OCI-LY3 (cell line): ENCODE measurements around the gene KIF18A.

Experiments used
- H2AFZ ChIP-seq: fragments of 200-600, 300-600 bp; shearing (Covaris generic); 2 replicates; pipeline ENCODE4 v1.6.0; 2014; ENCODE audit warnings: antibody characterized with exemption, low read depth, low read length
- H3K27ac ChIP-seq: fragments of 200-600, 300-600 bp; sonication (generic); 2 replicates; pipeline ENCODE4 v1.5.1; 2014; ENCODE audit warnings: mild to moderate bottlenecking, low read length, moderate library complexity, mixed read lengths
- H3K27me3 ChIP-seq: fragments of 200-600, 300-600 bp; sonication (generic); 2 replicates; pipeline ENCODE4 v1.6.1; 2014; ENCODE audit warnings: low read depth, low read length, mixed read lengths
- H3K36me3 ChIP-seq: fragments of 200-600, 300-600 bp; sonication (generic); replicated peaks from 2 replicates; pipeline ENCODE3; 2014; ENCODE audit warnings: low read depth, low read length, mixed read lengths
- H3K4me1 ChIP-seq: fragments of 300-600, 200-600 bp; sonication (generic); 2 replicates; pipeline ENCODE4 v1.6.1; 2014; ENCODE audit warnings: low read length, mixed read lengths
- H3K4me2 ChIP-seq: fragments of 200-600, 300-600 bp; sonication (generic); 2 replicates; pipeline ENCODE4 v1.6.1; 2014; ENCODE audit warnings: low read length, mixed read lengths
- H3K4me3 ChIP-seq: fragments of 300-600, 200-600 bp; sonication (generic); 2 replicates; pipeline ENCODE4 v1.5.1; 2014; ENCODE audit warnings: antibody characterized with exemption, mild to moderate bottlenecking, low read length, moderate library complexity
- H3K79me2 ChIP-seq: fragments of 300-600, 200-600 bp; shearing (Covaris generic); 2 replicates; pipeline ENCODE4 v1.6.1; 2014; ENCODE audit warnings: mild to moderate bottlenecking, low read length, mixed read lengths
- H3K9ac ChIP-seq: fragments of 300-600, 200-600 bp; shearing (Covaris generic); 2 replicates; pipeline ENCODE4 v1.6.0; 2014; ENCODE audit warnings: mild to moderate bottlenecking, low read length, moderate library complexity
- H3K9me3 ChIP-seq: fragments of 200-600, 300-600 bp; shearing (Covaris generic); 2 replicates; pipeline ENCODE4 v1.6.1; 2014; ENCODE audit warnings: low read length, mixed read lengths; ENCODE audit not compliant: insufficient read depth
- H4K20me1 ChIP-seq: fragments of 200-600, 300-600 bp; sonication (generic); 2 replicates; pipeline ENCODE4 v1.6.1; 2016; ENCODE audit warnings: low read length, mixed read lengths; ENCODE audit not compliant: insufficient read depth
- EZH2phosphoT487 ChIP-seq: fragments of 200-600 bp; shearing (Covaris generic); IDR thresholded peaks from 2 replicates; pipeline ENCODE4 v1.6.1; 2018; ENCODE audit warnings: antibody characterized with exemption, mixed run types, low read depth
- TF ChIP-seq, protein P1 (sequence below): fragments of 200-600, 300-600 bp; sonication (generic); IDR thresholded peaks from 2 replicates; pipeline ENCODE4 v1.5.1; 2014; ENCODE audit warnings: antibody characterized with exemption, low read length, low read depth

Gene KIF18A

DNA sequence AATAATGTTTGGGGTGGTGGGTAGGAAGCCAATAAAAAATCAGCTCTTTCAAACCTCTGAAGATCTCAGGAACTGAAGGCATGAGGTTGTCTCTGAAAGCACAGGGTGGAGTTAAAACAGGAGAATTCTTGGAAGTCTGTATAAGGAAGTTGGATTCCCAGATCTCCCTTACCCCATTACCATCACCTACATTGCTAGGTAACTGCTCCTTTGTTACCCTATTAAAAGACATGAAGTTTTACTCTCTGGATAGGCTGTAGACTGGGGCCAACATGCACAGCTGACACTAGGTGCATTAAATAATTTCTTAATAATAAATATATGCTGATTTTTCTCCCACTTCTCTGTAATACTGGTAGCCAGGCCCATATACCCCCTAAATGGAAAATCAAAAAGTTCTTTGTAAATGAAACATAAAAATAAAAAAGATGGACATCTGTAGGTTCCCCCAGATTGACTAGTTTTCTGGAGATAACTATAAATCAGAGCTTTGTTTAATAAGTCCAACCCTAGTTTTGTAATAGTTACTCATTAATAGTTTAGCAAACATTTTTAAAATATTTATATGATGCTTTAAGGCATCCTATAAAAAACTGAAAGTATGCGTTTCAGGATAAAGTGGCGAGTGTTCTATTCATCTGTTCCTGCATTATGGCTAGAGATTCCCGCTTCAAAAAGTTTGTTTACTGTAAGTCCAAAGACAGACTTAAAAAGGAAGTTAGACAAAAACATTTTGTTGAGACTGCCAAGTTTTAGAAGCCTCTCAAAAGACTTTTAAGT lies 63.8 kb downstream of the KIF18A start:
- no peaks in the 10 kb centered on the region for H3K79me2 ChIP-seq
- TF ChIP-seq, protein P1, sequence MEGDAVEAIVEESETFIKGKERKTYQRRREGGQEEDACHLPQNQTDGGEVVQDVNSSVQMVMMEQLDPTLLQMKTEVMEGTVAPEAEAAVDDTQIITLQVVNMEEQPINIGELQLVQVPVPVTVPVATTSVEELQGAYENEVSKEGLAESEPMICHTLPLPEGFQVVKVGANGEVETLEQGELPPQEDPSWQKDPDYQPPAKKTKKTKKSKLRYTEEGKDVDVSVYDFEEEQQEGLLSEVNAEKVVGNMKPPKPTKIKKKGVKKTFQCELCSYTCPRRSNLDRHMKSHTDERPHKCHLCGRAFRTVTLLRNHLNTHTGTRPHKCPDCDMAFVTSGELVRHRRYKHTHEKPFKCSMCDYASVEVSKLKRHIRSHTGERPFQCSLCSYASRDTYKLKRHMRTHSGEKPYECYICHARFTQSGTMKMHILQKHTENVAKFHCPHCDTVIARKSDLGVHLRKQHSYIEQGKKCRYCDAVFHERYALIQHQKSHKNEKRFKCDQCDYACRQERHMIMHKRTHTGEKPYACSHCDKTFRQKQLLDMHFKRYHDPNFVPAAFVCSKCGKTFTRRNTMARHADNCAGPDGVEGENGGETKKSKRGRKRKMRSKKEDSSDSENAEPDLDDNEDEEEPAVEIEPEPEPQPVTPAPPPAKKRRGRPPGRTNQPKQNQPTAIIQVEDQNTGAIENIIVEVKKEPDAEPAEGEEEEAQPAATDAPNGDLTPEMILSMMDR = no peak
- H3K27ac ChIP-seq = no peak overlapping the region
- no peaks in the 10 kb centered on the region for H4K20me1 ChIP-seq
- H3K4me1 ChIP-seq = no peaks in the 10 kb centered on the region
- no peak overlapping the region for H2AFZ ChIP-seq
- no peaks in the 10 kb centered on the region for H3K9me3 ChIP-seq
- no peak overlapping the region for H3K4me3 ChIP-seq
- H3K36me3 ChIP-seq = no peaks in the 10 kb centered on the region
- H3K4me2 ChIP-seq = no peak overlapping the region
- no peak overlapping the region for H3K9ac ChIP-seq
- no peaks in the 10 kb centered on the region for H3K27me3 ChIP-seq

DNA sequence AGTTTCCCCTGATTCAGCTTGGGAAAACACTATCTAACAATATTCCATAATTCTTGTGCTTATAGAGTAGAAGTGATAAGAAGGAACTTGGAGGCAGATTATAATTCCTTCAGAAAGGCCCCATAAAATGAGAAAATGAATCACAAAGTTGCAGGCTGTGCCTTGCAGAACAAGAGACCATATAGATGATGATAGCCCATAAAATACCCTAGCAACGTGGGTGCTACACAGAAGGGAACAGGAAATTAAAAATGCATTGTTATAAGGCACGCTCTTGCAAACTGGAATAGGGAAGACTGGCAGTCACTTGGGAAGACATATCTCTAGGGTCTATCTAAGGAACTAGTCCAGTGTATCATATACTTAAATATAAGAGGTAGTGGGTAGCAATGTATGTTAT lies 67.6 kb downstream of the KIF18A start:
- Histone ChIP-seq H3K27me3 (no peaks in the 10 kb centered on the region), H3K27ac (no peak overlapping the region), H3K79me2 (no peaks in the 10 kb centered on the region), H4K20me1 (no peaks in the 10 kb centered on the region), H3K9me3 (no peaks in the 10 kb centered on the region), H3K36me3 (peaks cover 4% of the 10 kb centered on the region), H3K4me1 (no peaks in the 10 kb centered on the region), H3K9ac (no peak overlapping the region), H2AFZ (no peak overlapping the region), H3K4me2 (no peak overlapping the region), H3K4me3 (no peak overlapping the region)
- TF ChIP-seq, protein P1 = no peak
- no peak for TF ChIP-seq EZH2phosphoT487

DNA sequence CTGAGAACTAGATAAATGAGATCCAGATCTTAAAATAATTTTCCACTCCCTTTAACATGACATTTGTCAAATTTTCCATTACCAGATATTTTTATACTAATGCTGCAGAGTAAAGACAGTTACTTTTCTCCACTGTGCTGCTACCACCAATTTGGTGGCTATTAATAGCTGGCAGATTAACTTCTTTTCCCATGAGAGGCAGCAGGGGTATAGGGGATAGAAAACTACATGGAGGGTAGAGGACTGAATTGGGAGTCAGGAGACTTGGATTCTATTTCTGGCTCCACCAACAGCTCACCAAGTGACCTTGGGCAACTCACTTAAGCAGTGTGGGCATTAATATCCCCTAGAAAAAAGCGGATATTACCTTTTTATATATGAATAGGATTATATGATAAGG lies 69.2 kb downstream of the KIF18A start:
- Histone ChIP-seq H3K9me3 (no peaks in the 10 kb centered on the region), H3K4me3 (no peak overlapping the region), H3K27me3 (no peaks in the 10 kb centered on the region), H3K4me1 (no peaks in the 10 kb centered on the region), H3K79me2 (no peaks in the 10 kb centered on the region), H4K20me1 (no peaks in the 10 kb centered on the region), H2AFZ (no peak overlapping the region), H3K9ac (no peak overlapping the region), H3K4me2 (no peak overlapping the region), H3K27ac (no peak overlapping the region), H3K36me3 (peaks cover 11% of the 10 kb centered on the region)
- TF ChIP-seq, protein P1 = no peak
- no peak for TF ChIP-seq EZH2phosphoT487

DNA sequence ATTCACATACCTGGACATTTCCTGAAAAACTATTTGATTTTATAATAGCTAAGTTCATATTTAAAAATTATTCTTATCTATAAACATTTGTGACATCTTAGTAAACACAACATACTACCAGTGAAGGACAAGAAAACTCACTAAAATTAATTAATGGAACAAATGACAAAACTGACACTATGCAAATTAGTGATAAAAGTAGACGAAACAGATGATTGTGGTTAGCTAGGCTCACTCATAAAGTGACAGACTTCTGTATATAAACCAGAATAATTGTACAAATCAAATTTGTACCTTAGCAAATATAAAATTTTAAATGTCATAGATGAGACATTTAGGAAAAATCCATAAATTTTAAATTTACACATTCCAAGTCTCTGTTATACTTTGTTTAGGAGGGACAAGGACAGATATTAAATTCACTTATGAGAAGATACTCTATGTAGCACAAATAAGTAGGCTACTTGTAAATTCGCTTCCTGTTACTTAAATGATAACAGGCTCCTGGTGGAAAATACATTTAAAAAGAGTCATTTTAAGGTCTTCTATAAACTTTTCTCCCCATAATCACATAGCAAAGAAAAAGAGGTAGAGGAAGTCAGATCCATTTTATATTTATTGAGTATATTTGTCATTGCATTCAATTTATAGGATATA lies 81.2 kb downstream of the KIF18A start:
- Histone ChIP-seq H3K36me3 (peaks cover 12% of the 10 kb centered on the region), H2AFZ (no peak overlapping the region), H3K9me3 (no peaks in the 10 kb centered on the region), H3K79me2 (no peaks in the 10 kb centered on the region), H3K4me3 (no peak overlapping the region), H3K4me2 (no peak overlapping the region), H3K9ac (no peak overlapping the region), H3K27me3 (no peaks in the 10 kb centered on the region), H3K4me1 (peaks cover 5% of the 10 kb centered on the region), H3K27ac (no peak overlapping the region), H4K20me1 (no peaks in the 10 kb centered on the region)
- TF ChIP-seq, protein P1 = no peak
- TF ChIP-seq EZH2phosphoT487 = no peak
